ENCODE data around the gene MAS1L.

Gene MAS1L

GRCh38 chr6:29522227-29522626, 34.5 kb upstream of the MAS1L start:
- Histone ChIP-seq H3K79me2 (ENCODE audit: low read length) (no peaks in the 10 kb centered on the region), H3K4me3 (ENCODE audit: low read length) (no peak overlapping the region), H2AFZ (ENCODE audit: low read depth, low read length) (no peak overlapping the region), H3K27me3 (ENCODE audit: low read depth, low read length) (no peaks in the 10 kb centered on the region), H3K4me2 (ENCODE audit: low read length) (no peak overlapping the region), H3K9me3 (ENCODE audit: insufficient read depth, low read length) (peaks cover 3% of the 10 kb centered on the region; the same call in 1 of the 2 replicates), H4K20me1 (ENCODE audit: insufficient read depth, low read length) (no peaks in the 10 kb centered on the region), H3K4me1 (ENCODE audit: low read length) (no peaks in the 10 kb centered on the region), H3K9ac (ENCODE audit: low read length) (no peak overlapping the region), H3K36me3 (replicated peaks; ENCODE audit: low read depth, low read length) (no peaks in the 10 kb centered on the region), H3K27ac (ENCODE audit: low read length) (no peak overlapping the region)
- TF ChIP-seq EZH2phosphoT487 (IDR thresholded peaks at IDR 0.05; ENCODE audit: low read depth), result no peak
- no peak for TF ChIP-seq CTCF (IDR thresholded peaks at IDR 0.05; ENCODE audit: low read depth, low read length)

GRCh38 chr6:29521006-29521680, 33.4 kb upstream of the MAS1L start:
- no peaks in the 10 kb centered on the region for H3K79me2 ChIP-seq (ENCODE audit: low read length)
- H3K27ac ChIP-seq (ENCODE audit: low read length), result no peak overlapping the region
- H3K36me3 ChIP-seq (replicated peaks; ENCODE audit: low read depth, low read length), result no peaks in the 10 kb centered on the region
- no peaks in the 10 kb centered on the region for H3K27me3 ChIP-seq (ENCODE audit: low read depth, low read length)
- H3K4me1 ChIP-seq (ENCODE audit: low read length), result no peaks in the 10 kb centered on the region
- no peaks in the 10 kb centered on the region for H4K20me1 ChIP-seq (ENCODE audit: insufficient read depth, low read length)
- no peak overlapping the region for H3K9ac ChIP-seq (ENCODE audit: low read length)
- no peak overlapping the region for H3K4me2 ChIP-seq (ENCODE audit: low read length)
- TF ChIP-seq EZH2phosphoT487 (IDR thresholded peaks at IDR 0.05; ENCODE audit: low read depth), result no peak
- TF ChIP-seq CTCF (IDR thresholded peaks at IDR 0.05; ENCODE audit: low read depth, low read length), result no peak
- peaks cover 3% of the 10 kb centered on the region; the same call in 1 of the 2 replicates for H3K9me3 ChIP-seq (ENCODE audit: insufficient read depth, low read length)
- no peak overlapping the region for H3K4me3 ChIP-seq (ENCODE audit: low read length)
- H2AFZ ChIP-seq (ENCODE audit: low read depth, low read length), result no peak overlapping the region

- Histone ChIP-seq H3K4me2 (ENCODE audit: low read length) (no peak overlapping the region), H3K9me3 (ENCODE audit: insufficient read depth, low read length) (peaks cover 3% of the 10 kb centered on the region; the same call in 1 of the 2 replicates)
Observed at GRCh38 chr6:29520232-29520631, 32.5 kb upstream of the MAS1L start.

More at GRCh38 chr6:29520232-29520631, 32.5 kb upstream of the MAS1L start:
- Histone ChIP-seq H3K4me3 (ENCODE audit: low read length) (no peak overlapping the region), H3K4me1 (ENCODE audit: low read length) (no peaks in the 10 kb centered on the region), H3K36me3 (replicated peaks; ENCODE audit: low read depth, low read length) (no peaks in the 10 kb centered on the region), H3K27ac (ENCODE audit: low read length) (no peak overlapping the region), H3K9ac (ENCODE audit: low read length) (no peak overlapping the region), H2AFZ (ENCODE audit: low read depth, low read length) (no peak overlapping the region), H3K79me2 (ENCODE audit: low read length) (no peaks in the 10 kb centered on the region), H3K27me3 (ENCODE audit: low read depth, low read length) (no peaks in the 10 kb centered on the region), H4K20me1 (ENCODE audit: insufficient read depth, low read length) (no peaks in the 10 kb centered on the region)
- no peak for TF ChIP-seq EZH2phosphoT487 (IDR thresholded peaks at IDR 0.05; ENCODE audit: low read depth)
- no peak for TF ChIP-seq CTCF (IDR thresholded peaks at IDR 0.05; ENCODE audit: low read depth, low read length)

Data from OCI-LY3 (cell line).